CD4-positive, CD25-positive, alpha-beta regulatory T cell (primary cell): ENCODE data around the gene UBASH3B. TPM values are rescaled to one million over a fixed set of nuclear protein-coding genes. Genes with fewer than 3 reads are reported as not detected.

Experiments
- ATAC-seq, 2 donors: fragments of 150-1000 bp; cut with Tn5 transposase; one replicate each; pipeline ENCODE4 v1.10.0; 2021; ENCODE audit warnings: low read depth in 2 of 2, moderate number of reproducible peaks in 2 of 2, moderate library complexity in 1 of 2
- DNase-seq, 3 donors: peaks; one replicate each; pipeline versions ENCODE4 v3.0.0 to v3.0.0-alpha.2; 2012 to 2022; ENCODE audit warnings: mixed read lengths in 1 of 3
- H3K27ac ChIP-seq: one replicate; pipeline ENCODE4 v1.7.0; 2013; ENCODE audit warnings: mild to moderate bottlenecking, low read length; ENCODE audit not compliant: insufficient read depth, poor library complexity, severe bottlenecking
- H3K27me3 ChIP-seq: one replicate; pipeline ENCODE4 v1.7.0; 2013; ENCODE audit warnings: low read length; ENCODE audit not compliant: control insufficient read depth, insufficient read depth
- H3K36me3 ChIP-seq: one replicate; pipeline ENCODE4 v1.7.0; 2013; ENCODE audit warnings: mild to moderate bottlenecking, low read length, moderate library complexity; ENCODE audit not compliant: control insufficient read depth, insufficient read depth
- H3K4me1 ChIP-seq: 2 replicates; pipeline ENCODE4 v1.7.0; 2013; ENCODE audit warnings: mild to moderate bottlenecking, low read length; ENCODE audit not compliant: insufficient read depth, control insufficient read depth, poor library complexity, severe bottlenecking
- H3K4me3 ChIP-seq: one replicate; pipeline ENCODE4 v1.7.0; 2013; ENCODE audit warnings: low read depth, mild to moderate bottlenecking, low read length, moderate library complexity
- H3K9me3 ChIP-seq, 2 experiments: 1 replicate in 1 of 2; 2 replicates in 1 of 2; pipeline ENCODE4 v1.7.0; 2013; ENCODE audit warnings: low read length in 2 of 2, mild to moderate bottlenecking in 1 of 2, moderate library complexity in 1 of 2; ENCODE audit not compliant: control insufficient read depth in 2 of 2
- H3K27ac Mint-ChIP-seq, 3 donors: one replicate each; pipeline ENCODE4 v1.8.0; 2020 to 2022; ENCODE audit warnings: mild to moderate bottlenecking in 3 of 3, mixed read lengths in 3 of 3, moderate library complexity in 2 of 3
- H3K27me3 Mint-ChIP-seq: one replicate; pipeline ENCODE4 v1.8.0; 2022; ENCODE audit warnings: mild to moderate bottlenecking, mixed read lengths
- H3K36me3 Mint-ChIP-seq: one replicate; pipeline ENCODE4 v1.8.0; 2020; ENCODE audit warnings: mixed read lengths
- H3K4me1 Mint-ChIP-seq, 4 donors: one replicate each; pipeline ENCODE4 v1.8.0; 2020 to 2022; ENCODE audit warnings: mixed read lengths in 4 of 4, mild to moderate bottlenecking in 1 of 4
- H3K4me3 Mint-ChIP-seq, 4 donors: one replicate each; pipeline ENCODE4 v1.8.0; 2020 to 2022; ENCODE audit warnings: mild to moderate bottlenecking in 4 of 4, mixed read lengths in 4 of 4, moderate library complexity in 3 of 4
- H3K9me3 Mint-ChIP-seq, 7 donors: one replicate each; pipeline ENCODE4 v1.8.0; 2020 to 2022; ENCODE audit warnings: mixed read lengths in 7 of 7, mild to moderate bottlenecking in 3 of 7, moderate library complexity in 2 of 7
- polyA plus RNA-seq, 4 donors: library from polyadenylated mRNA; unstranded; fragments of 300-500 nt; fragmentation: Illumina TruSeq; gene quantifications; one replicate each; pipeline ENCODE4 v1.2.3, GENCODE V29; 2021
- total RNA-seq: library from RNA; stranded (reverse); gene quantifications from one replicate; pipeline ENCODE4 v1.2.3, GENCODE V29; 2022

Gene UBASH3B
- total and polyA plus RNA-seq, 5 donors from 2014 or later: 14.2 to 57.6 (median 19.1) TPM

DNA sequence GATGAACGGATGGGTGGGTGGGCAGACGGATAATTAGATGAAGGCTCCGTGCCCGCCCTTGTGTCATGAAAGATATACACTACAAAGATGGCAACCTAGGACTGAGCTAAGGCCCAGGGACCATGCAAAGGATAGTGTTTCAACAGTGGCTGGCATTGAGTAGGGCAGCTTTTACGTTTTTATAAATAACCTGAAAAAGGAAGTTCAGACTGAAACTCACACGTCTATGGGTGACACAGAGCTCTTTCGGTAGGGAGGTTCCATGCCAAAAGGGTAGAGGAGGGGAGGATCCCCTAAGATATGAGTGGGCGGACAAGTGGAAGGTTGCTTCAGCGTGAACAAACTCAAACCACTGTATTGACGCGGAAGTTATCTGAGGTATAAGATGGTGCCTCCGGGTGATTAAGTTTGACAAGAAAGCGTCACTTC, 90.5 kb downstream of the UBASH3B start:
- Histone ChIP-seq H3K27ac (peak overlapping the region; percentile 84), H3K9me3 (no peaks in the 10 kb centered on the region), H3K27me3 (no peaks in the 10 kb centered on the region), H3K4me1 (peaks cover 89% of the 10 kb centered on the region), H3K36me3 (no peaks in the 10 kb centered on the region), H3K4me3 (peak overlapping the region; percentile 58)
- Mint-ChIP-seq H3K9me3 (no peaks in the 10 kb centered on the region), H3K27me3 (no peaks in the 10 kb centered on the region), H3K36me3 (peaks cover 3% of the 10 kb centered on the region), H3K4me3 (peak overlapping the region in 1 of 4 donors; percentile 76), H3K4me1 (peaks cover 11 to 54% (median 22%) of the 10 kb centered on the region in 4 donors), H3K27ac (no peak overlapping the region)
- peak; percentile 62 for ATAC-seq
- DNase-seq: peak; percentile 23 to 92 (median 67)

DNA sequence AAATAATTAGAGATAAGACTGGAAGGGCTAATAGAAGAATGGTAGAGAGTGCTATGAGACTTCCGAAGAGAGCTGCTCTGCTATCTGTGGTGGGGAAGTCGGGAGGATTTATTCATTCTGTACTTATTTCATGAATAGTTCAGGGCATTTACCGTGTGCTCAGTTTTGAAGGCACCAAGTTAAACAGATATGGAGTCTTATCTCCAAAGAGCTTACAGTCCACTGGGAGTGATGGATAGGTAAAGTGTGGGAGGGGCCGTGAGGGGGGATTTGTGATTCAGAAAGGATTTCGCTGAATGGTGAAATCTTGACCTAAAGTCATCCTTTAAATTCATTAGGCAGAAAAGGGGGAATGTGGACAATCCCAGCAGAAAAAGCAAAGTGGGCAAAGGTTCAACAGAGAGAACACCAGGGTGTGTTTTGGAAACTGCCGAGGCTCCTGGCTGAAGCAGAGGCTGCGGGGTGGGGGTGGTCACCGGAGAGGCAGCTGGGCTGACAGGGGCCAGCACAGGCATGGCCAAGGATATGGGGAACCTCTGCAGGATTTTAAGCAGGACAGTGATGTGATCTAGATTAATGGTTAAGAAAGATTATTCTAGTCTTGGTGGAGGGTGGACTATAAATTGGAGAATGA, 91.2 kb downstream of the UBASH3B start:
- no peak for ATAC-seq
- Histone ChIP-seq H3K36me3 (no peaks in the 10 kb centered on the region), H3K9me3 (no peaks in the 10 kb centered on the region), H3K27me3 (no peaks in the 10 kb centered on the region), H3K4me1 (peaks cover 85% of the 10 kb centered on the region), H3K27ac (peak overlapping the region; percentile 84), H3K4me3 (peak overlapping the region; percentile 58)
- Mint-ChIP-seq H3K4me3 (peak overlapping the region in 2 of 4 donors; percentile 38 to 76), H3K9me3 (no peaks in the 10 kb centered on the region), H3K4me1 (peaks cover 11 to 59% (median 26%) of the 10 kb centered on the region in 4 donors), H3K27ac (peak overlapping the region in 1 of 3 donors; percentile 39), H3K27me3 (no peaks in the 10 kb centered on the region), H3K36me3 (peaks cover 3% of the 10 kb centered on the region)
- no peak for DNase-seq

DNA sequence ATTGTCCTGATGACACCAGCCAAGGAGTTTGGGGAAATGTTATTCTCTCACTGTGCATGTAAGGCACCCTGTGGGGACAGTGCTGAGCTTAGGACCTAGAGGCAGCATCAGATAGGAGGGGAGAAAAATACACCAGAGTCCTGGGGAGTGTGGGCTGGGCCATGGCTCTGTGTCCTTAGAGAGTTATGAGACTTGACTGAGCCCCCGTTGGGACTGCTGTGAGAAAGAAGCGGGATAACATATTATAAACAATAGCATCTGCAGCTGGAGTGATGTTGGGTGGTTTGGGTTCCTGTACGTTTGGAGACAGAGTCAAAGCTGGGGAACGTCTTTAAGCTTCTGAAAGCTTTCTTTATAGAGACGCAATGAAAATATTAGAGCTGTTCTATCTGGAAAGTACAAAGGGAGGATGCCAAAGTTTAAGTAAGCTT, 91.8 kb downstream of the UBASH3B start:
- H3K4me1 Mint-ChIP-seq: peaks cover 11 to 64% (median 25%) of the 10 kb centered on the region in 4 donors
- H3K4me3 Mint-ChIP-seq: peak overlapping the region in 1 of 4 donors; percentile 22
- H3K27ac Mint-ChIP-seq: peak overlapping the region in 1 of 3 donors; percentile 39

DNA sequence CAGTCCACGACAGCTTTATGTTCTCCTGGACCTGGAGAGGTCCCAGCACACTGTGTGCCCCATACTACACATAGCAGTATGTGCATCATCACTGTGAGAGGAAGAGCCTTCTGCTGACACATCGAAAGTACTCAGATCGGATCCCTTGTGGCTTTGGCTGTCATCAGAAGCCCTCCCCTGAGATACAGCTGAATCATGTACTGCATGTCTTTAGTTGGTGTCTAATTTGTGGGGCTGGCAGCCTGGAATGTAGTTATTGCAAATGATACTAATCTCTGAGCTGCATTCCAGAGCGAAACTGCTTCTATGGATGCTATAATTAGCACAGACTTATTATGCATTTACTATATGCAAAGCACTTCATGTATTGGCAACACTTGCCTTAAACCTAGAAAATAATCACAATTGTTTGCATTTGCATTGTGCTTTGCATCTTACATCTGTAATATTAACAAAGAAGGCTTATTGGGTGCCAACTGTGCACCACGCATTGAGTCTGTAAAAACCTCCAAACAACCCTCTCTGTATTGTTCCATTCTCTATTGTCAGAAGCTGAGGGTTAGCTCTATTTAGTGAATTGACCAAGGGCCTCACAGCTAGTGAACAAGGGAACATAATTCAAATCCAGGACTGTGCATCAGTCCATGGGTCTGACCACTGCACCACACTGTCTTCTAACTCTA, 93.6 kb downstream of the UBASH3B start:
- H3K4me1 Mint-ChIP-seq: peaks cover 7 to 60% (median 30%) of the 10 kb centered on the region in 4 donors

More for the DNA sequence above, 91.8 kb downstream of the UBASH3B start:
- Histone ChIP-seq H3K4me3 (no peak overlapping the region), H3K4me1 (peaks cover 82% of the 10 kb centered on the region), H3K9me3 (no peaks in the 10 kb centered on the region), H3K27me3 (no peaks in the 10 kb centered on the region), H3K27ac (peak overlapping the region; percentile 29), H3K36me3 (no peaks in the 10 kb centered on the region)
- DNase-seq (no peak), ATAC-seq (no peak)
- no peaks in the 10 kb centered on the region for H3K9me3 Mint-ChIP-seq
- H3K27me3 Mint-ChIP-seq: no peaks in the 10 kb centered on the region
- H3K36me3 Mint-ChIP-seq: peaks cover 4% of the 10 kb centered on the region

DNA sequence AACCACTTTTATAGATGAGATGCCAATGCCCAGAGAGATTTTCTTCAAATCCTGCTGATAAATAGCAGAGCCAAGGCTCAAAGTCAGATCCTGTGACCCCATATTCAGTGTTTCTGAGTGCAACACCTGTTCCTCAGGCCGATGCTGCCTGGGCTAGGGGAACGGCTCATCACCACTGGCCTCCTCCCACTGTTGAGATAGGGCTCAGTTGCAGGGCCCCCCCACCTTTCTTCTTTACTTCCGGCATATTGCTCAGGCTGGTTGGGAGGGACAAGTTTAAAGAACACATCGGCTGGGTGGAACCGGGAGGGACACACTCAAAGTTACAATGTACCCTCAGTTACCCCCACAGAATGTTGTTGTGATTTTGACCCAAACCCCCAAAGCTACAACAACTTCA, 94.5 kb downstream of the UBASH3B start:
- peak in 1 of 3 donors; percentile 32 for DNase-seq
- H3K4me1 Mint-ChIP-seq: peaks cover 12 to 64% (median 37%) of the 10 kb centered on the region in 4 donors
- no peaks in the 10 kb centered on the region for H3K9me3 Mint-ChIP-seq
- Histone ChIP-seq H3K36me3 (no peaks in the 10 kb centered on the region), H3K4me3 (no peak overlapping the region), H3K9me3 (no peaks in the 10 kb centered on the region), H3K4me1 (peaks cover 64% of the 10 kb centered on the region), H3K27ac (peak overlapping the region; percentile 44), H3K27me3 (no peaks in the 10 kb centered on the region)
- H3K4me3 Mint-ChIP-seq: peak overlapping the region in 3 of 4 donors; percentile 33 to 52 (median 52)
- H3K27me3 Mint-ChIP-seq: no peaks in the 10 kb centered on the region
- ATAC-seq: no peak
- peaks cover 11% of the 10 kb centered on the region for H3K36me3 Mint-ChIP-seq
- peak overlapping the region in 1 of 3 donors; percentile 44 for H3K27ac Mint-ChIP-seq

More for the DNA sequence above, 93.6 kb downstream of the UBASH3B start:
- no peaks in the 10 kb centered on the region for H3K36me3 ChIP-seq
- H3K36me3 Mint-ChIP-seq: peaks cover 7% of the 10 kb centered on the region
- no peaks in the 10 kb centered on the region for H3K27me3 ChIP-seq
- H3K27me3 Mint-ChIP-seq: no peaks in the 10 kb centered on the region
- H3K9me3 Mint-ChIP-seq: no peaks in the 10 kb centered on the region
- H3K4me3 Mint-ChIP-seq: peak overlapping the region in 3 of 4 donors; percentile 4 to 54 (median 13)
- ATAC-seq (peak; percentile 83 to 87), DNase-seq (peak; percentile 26 to 90 (median 59))
- peaks cover 64% of the 10 kb centered on the region for H3K4me1 ChIP-seq
- peak overlapping the region; percentile 52 for H3K4me3 ChIP-seq
- no peak overlapping the region for H3K27ac Mint-ChIP-seq
- peak overlapping the region; percentile 44 for H3K27ac ChIP-seq
- no peaks in the 10 kb centered on the region for H3K9me3 ChIP-seq

DNA sequence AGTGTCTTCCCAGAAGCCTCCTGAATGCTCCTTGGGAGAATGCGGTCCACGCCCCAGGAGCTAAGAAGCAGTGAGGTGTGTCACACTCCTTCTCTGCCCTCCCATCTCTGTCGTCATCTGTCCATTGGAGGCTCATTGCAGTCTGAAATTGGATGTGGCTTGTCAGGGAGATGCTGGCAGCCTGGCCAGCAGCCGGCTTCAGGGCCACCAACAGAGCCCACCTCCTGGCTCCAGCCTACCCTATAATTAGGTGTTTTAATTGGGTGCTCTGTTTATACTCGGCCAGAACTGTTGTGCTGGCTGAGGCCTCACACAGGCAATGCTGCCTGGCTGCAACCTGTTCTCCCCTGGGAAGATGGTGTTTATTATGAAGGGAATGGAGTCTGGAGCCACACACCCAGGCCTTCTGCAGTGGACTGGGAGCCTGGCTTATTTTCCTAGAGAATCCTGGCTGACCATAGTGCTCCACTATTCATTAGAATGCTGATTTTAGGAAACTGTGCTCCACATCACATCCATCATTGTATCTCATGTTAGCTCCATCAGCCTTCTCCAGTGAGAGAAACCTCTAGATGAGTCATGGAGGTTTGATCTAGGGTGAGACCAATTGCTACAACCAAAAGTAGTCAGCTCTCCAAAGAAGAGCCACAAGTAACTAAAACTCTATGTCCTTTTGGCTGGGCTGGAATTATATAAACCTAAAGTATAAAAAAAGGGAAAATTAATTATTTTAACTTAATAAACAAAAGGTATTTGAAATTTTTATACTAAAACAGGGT, 96.0 kb downstream of the UBASH3B start:
- H3K4me3 Mint-ChIP-seq: no peak overlapping the region
- H3K9me3 Mint-ChIP-seq: no peaks in the 10 kb centered on the region
- Histone ChIP-seq H3K36me3 (no peaks in the 10 kb centered on the region), H3K4me3 (no peak overlapping the region), H3K27ac (no peak overlapping the region), H3K27me3 (no peaks in the 10 kb centered on the region), H3K4me1 (peaks cover 64% of the 10 kb centered on the region), H3K9me3 (no peaks in the 10 kb centered on the region)
- H3K27ac Mint-ChIP-seq: peak overlapping the region in 1 of 3 donors; percentile 52
- ATAC-seq (no peak), DNase-seq (no peak)
- H3K4me1 Mint-ChIP-seq: peaks cover 12 to 57% (median 50%) of the 10 kb centered on the region in 4 donors
- H3K27me3 Mint-ChIP-seq: no peaks in the 10 kb centered on the region
- peaks cover 14% of the 10 kb centered on the region for H3K36me3 Mint-ChIP-seq

DNA sequence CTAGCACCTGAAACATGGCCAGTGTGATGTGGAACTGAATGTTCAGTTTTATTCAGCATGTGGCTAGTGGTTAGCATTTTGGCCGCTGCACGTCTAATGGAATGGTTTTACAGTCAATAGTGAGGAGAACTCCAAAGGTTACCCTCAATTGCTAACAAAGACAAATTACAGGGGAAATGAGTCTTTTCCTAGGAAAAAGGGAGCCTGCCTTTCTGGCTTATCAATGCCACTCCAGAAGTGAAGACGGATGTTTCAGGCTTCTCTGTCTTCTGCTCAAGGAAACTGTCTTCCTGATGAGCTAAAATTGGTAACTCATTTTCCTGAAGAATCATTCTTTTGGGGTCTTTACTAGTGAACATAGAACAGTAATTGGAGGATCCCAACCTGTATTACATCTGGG, 98.5 kb downstream of the UBASH3B start:
- Mint-ChIP-seq H3K4me1 (peaks cover 19 to 64% (median 40%) of the 10 kb centered on the region in 4 donors), H3K36me3 (peaks cover 11% of the 10 kb centered on the region), H3K4me3 (peak overlapping the region in 1 of 4 donors; percentile 3), H3K27me3 (no peaks in the 10 kb centered on the region), H3K9me3 (no peaks in the 10 kb centered on the region), H3K27ac (peak overlapping the region; percentile 84 to 92 (median 89))
- H3K27ac ChIP-seq: no peak overlapping the region
- H3K27me3 ChIP-seq: no peaks in the 10 kb centered on the region
- DNase-seq (no peak), ATAC-seq (no peak)
- H3K9me3 ChIP-seq: no peaks in the 10 kb centered on the region
- no peaks in the 10 kb centered on the region for H3K36me3 ChIP-seq
- peaks cover 41% of the 10 kb centered on the region for H3K4me1 ChIP-seq
- no peak overlapping the region for H3K4me3 ChIP-seq
